Activated T-helper 17 cell treated with anti-CD3 and anti-CD28 coated beads, Interleukin-2, amount 50 U/mL, for 72 hours (primary cell): ENCODE results near the gene CFAP97D2. TPM values are rescaled to one million over a fixed set of nuclear protein-coding genes. Genes with fewer than 3 reads are reported as not detected.

Experiments
- ATAC-seq: fragments of 150-1000 bp; cut with Tn5 transposase; replicated peaks from 2 replicates; pipeline ENCODE4 v1.10.0; 2021; ENCODE audit warnings: mild to moderate bottlenecking, moderate library complexity
- H3K27ac Mint-ChIP-seq: one replicate; pipeline ENCODE4 v1.8.0; 2022; ENCODE audit warnings: mixed read lengths
- H3K27me3 Mint-ChIP-seq: one replicate; pipeline ENCODE4 v1.8.0; 2022; ENCODE audit warnings: mixed read lengths
- H3K36me3 Mint-ChIP-seq: one replicate; pipeline ENCODE4 v1.8.0; 2022; ENCODE audit warnings: low read depth, mild to moderate bottlenecking, mixed read lengths
- H3K4me1 Mint-ChIP-seq: one replicate; pipeline ENCODE4 v1.8.0; 2022; ENCODE audit warnings: mixed read lengths
- H3K4me3 Mint-ChIP-seq: one replicate; pipeline ENCODE4 v1.8.0; 2022; ENCODE audit warnings: mild to moderate bottlenecking, mixed read lengths
- H3K9me3 Mint-ChIP-seq: one replicate; pipeline ENCODE4 v1.8.0; 2022; ENCODE audit warnings: mixed read lengths
- total RNA-seq, 2 donors: library from RNA; stranded (reverse); gene quantifications; one replicate each; pipeline ENCODE4 v1.2.3, GENCODE V29; 2022

CFAP97D2 gene
- total RNA-seq, 2 donors from 2014 or later: not detected

DNA sequence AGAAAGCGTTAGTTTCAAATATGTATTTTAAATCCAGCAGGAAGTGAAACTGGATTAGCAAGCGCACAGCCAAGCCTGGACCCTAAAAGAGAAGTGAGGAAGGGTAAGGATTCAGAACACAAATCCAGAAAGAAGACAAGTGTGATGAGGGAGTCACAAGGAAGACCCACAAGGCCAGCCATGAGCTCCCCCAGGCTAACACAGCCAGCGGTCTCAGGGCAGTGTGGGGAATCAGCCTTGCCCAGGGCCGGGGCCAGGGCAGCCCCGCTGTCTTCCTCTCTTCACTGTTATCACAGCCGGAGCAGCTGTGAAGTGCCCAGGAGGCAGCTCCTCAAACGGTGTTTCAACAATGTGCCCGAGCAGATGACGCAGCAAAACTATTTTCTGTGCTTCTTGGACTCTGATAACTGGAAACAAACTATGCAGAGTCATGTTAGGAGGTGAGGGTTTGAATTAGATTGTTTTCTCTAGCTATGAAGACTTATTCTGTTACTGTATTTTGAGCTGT, 43.5 kb downstream of the CFAP97D2 start:
- no peak for ATAC-seq
- no peak overlapping the region for H3K27ac Mint-ChIP-seq
- H3K36me3 Mint-ChIP-seq: no peaks in the 10 kb centered on the region
- H3K4me1 Mint-ChIP-seq: peaks cover 23% of the 10 kb centered on the region
- no peaks in the 10 kb centered on the region for H3K9me3 Mint-ChIP-seq
- peak overlapping the region; percentile 21 for H3K4me3 Mint-ChIP-seq
- no peaks in the 10 kb centered on the region for H3K27me3 Mint-ChIP-seq

DNA sequence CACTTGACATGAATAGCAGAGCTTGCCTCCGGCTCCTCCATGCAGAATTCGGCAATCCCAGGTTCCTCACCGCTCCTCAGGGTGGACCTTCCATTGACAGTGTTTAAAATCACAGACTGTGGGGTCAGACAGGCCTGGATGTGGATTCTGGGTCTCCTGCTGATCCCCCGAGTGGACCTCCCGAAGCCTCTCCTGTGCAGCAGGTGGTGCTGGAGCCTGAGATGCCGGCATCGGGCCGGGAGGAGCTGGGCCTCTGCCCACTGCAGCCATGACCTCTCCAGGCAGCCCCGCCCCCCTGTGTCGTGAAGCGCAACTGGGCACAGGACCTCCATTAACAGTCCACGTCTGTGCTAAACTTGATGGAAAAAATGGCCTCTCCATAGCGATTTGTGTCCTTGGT, 45.1 kb downstream of the CFAP97D2 start:
- Mint-ChIP-seq H3K36me3 (no peaks in the 10 kb centered on the region), H3K9me3 (no peaks in the 10 kb centered on the region), H3K27ac (no peak overlapping the region), H3K4me1 (peaks cover 24% of the 10 kb centered on the region), H3K4me3 (peak overlapping the region; percentile 46), H3K27me3 (no peaks in the 10 kb centered on the region)
- ATAC-seq: no peak

DNA sequence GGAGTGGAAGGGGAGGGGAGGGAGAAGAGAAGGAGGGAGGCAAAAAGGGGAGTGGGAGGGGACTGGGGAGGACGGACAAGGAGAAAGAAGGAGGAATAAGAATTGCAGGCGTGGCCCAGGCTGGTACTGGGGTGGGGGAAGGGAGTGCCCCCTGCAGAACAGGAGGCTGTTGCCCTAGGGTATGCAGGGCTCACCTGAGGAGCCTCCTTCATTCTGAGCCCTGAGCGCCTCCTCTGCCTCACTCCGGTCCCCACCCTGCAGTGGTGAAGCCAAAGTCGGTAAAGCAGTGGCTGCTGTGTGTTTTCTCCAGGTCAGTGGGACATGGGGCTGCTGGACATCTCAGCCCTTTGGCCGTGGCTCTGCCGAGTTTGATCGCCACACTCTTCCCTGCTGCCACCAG, 46.6 kb downstream of the CFAP97D2 start:
- H3K4me3 Mint-ChIP-seq: peak overlapping the region; percentile 70
- H3K27ac Mint-ChIP-seq: no peak overlapping the region
- no peaks in the 10 kb centered on the region for H3K36me3 Mint-ChIP-seq
- no peak for ATAC-seq
- no peaks in the 10 kb centered on the region for H3K27me3 Mint-ChIP-seq
- H3K9me3 Mint-ChIP-seq: no peaks in the 10 kb centered on the region
- peaks cover 30% of the 10 kb centered on the region for H3K4me1 Mint-ChIP-seq

DNA sequence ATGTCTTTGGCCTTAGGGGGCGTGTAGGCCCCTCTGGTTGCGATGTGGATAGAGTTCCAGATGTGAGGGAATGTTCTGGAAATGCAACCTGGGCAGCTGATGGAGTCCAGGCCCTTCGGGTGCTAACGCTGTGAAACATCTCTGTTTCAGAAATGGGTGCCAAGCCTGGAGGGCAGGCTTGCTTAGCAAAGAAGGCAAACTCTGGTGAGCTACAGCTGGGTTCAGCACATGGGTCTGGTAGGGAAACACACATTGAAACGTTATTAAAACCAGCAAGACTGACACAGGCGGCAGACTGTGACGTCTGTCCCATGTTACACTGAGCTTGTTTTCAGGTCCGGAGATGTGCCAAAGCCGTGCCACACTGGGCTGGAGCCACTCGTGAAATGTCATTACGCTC, 47.0 kb downstream of the CFAP97D2 start:
- Mint-ChIP-seq H3K27ac (no peak overlapping the region), H3K4me3 (peak overlapping the region; percentile 70), H3K9me3 (no peaks in the 10 kb centered on the region), H3K4me1 (peaks cover 30% of the 10 kb centered on the region), H3K27me3 (no peaks in the 10 kb centered on the region), H3K36me3 (no peaks in the 10 kb centered on the region)
- ATAC-seq: peak; percentile 17

DNA sequence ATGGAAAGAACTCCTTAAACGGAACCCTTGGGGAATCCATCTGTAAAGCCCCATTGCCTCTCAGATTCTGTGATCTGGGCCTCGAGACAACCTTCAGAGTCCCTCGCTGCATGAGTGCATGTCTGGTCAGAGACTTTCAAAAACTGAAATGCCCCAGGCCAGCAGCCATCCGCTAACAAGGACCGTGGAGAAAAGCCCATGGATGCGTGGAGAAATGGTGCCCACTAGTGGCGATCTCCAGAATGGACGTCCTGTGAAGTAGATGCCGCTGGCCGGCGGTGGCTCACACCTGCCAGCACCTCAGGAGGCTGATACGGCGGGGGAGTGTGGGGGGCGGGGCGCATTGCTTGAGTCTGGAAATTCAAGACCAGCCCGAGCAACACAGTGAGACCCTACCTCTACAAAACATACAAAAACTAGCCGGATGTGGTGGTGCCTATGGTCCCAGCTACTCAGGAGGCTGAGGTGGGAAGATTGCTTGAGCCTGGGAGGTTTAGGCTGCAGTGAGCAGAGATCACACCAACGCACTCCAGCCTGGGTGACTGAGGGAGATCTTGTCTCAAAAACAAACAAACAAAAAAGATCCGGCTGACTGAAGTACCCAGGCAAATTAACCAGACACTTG, 47.8 kb downstream of the CFAP97D2 start:
- Mint-ChIP-seq H3K27ac (peak overlapping the region; percentile 33), H3K4me1 (peaks cover 29% of the 10 kb centered on the region), H3K27me3 (no peaks in the 10 kb centered on the region), H3K36me3 (no peaks in the 10 kb centered on the region), H3K4me3 (peak overlapping the region; percentile 70), H3K9me3 (no peaks in the 10 kb centered on the region)
- peak; percentile 98 for ATAC-seq

DNA sequence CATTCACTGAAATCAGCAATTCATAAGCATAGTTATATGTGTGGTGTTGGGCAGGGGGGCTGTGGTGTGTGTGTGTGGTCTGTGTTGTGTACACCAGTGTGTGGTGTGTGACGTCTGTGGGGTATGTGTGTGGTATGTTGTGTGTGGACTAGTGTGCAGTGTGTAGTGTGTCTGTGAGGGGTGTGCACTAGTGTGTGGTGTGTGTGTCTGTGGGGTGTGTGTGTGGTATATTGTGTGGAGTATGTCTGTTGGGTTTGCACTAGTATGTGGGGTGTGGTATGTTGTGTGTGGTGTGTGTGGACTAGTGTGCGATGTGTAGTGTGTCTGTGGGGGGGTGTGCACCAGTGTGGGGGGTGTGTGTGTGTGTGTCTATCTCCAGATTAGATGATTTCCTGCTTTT, 48.5 kb downstream of the CFAP97D2 start:
- ATAC-seq: no peak
- H3K4me3 Mint-ChIP-seq: no peak overlapping the region
- no peak overlapping the region for H3K27ac Mint-ChIP-seq
- H3K9me3 Mint-ChIP-seq: no peaks in the 10 kb centered on the region
- peaks cover 23% of the 10 kb centered on the region for H3K4me1 Mint-ChIP-seq
- no peaks in the 10 kb centered on the region for H3K36me3 Mint-ChIP-seq
- no peaks in the 10 kb centered on the region for H3K27me3 Mint-ChIP-seq

DNA sequence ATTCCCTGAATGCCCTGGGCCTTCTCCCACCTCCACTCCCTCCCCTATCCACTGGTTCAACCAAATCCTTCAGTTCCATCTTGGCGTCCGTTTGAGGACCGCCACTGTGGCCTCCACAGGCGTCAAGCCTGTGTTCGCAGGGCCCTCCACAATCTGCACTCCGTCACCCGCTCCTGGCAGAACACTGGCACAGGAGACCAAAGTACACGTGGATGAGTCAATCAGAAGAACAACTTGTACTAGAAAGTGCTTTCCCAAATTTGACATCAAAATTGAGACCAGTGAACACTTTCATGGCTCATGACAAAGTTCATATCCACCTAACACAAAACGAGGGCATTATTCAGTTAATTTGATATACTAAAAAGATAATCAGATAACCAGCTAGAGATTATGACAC, 49.1 kb downstream of the CFAP97D2 start:
- Mint-ChIP-seq H3K9me3 (no peaks in the 10 kb centered on the region), H3K36me3 (no peaks in the 10 kb centered on the region), H3K4me3 (no peak overlapping the region), H3K4me1 (peaks cover 23% of the 10 kb centered on the region), H3K27me3 (no peaks in the 10 kb centered on the region), H3K27ac (no peak overlapping the region)
- no peak for ATAC-seq

DNA sequence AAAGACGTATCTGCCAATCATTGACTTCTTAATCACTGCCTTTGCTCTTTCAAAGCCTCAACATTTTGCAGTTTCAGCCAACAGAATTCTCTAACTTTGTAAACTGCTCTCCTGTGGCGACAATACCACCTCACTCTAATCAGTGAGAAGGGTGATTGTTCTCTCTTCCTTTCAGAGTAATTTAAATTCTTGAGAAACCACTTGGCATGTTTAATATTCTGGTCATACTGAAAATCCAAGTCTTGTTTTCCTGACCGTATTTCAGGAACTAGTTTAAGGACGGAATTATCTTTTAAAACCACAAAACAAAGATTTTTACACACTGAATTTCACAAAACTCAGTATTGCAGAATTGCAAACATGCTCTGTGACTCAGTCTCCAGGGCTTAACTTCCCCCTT, 50.4 kb downstream of the CFAP97D2 start:
- no peaks in the 10 kb centered on the region for H3K27me3 Mint-ChIP-seq
- H3K9me3 Mint-ChIP-seq: no peaks in the 10 kb centered on the region
- no peak overlapping the region for H3K4me3 Mint-ChIP-seq
- no peak overlapping the region for H3K27ac Mint-ChIP-seq
- no peak for ATAC-seq
- H3K4me1 Mint-ChIP-seq: peaks cover 23% of the 10 kb centered on the region
- H3K36me3 Mint-ChIP-seq: no peaks in the 10 kb centered on the region

DNA sequence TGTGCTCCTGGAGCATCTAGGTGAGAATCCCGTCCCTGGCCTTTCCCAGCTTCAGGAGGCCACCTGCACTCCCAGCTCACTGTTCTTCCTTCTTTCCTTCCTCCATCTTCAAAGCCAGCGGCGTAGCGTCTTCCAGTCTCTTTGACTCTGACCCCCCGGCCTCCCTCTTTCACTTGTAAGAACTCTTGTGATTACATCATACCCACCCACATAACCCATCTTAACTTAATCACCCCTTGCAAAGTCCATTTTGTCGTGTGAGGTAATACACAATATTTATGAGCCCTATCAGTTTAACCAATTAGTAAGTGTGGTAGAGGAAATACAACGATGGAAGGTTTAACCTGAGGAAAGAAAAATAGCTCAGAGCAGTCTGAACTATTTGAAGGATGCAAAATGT, 51.1 kb downstream of the CFAP97D2 start:
- no peak for ATAC-seq
- Mint-ChIP-seq H3K4me3 (no peak overlapping the region), H3K27ac (no peak overlapping the region), H3K36me3 (no peaks in the 10 kb centered on the region), H3K4me1 (peaks cover 16% of the 10 kb centered on the region), H3K9me3 (no peaks in the 10 kb centered on the region), H3K27me3 (no peaks in the 10 kb centered on the region)

DNA sequence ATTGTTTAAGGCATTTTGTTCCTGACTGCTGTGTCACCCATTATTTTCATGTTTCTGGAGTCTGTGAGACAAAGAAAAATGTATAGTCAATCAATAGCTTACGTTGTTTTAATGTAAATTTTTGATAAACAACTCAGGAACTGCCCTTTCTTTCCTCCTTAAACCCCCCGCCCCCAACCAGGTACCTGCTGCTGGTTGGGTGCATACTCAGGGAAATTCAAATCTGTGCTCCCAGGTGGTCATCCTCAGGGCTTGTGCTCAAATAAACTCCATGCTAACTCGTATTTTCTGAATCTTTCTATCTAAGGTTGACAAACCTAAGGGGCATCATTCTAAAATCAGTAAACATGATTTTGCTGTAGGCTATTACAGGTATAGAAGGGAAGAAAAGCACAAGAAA, 51.5 kb downstream of the CFAP97D2 start:
- H3K36me3 Mint-ChIP-seq: peaks cover 4% of the 10 kb centered on the region
- H3K4me3 Mint-ChIP-seq: no peak overlapping the region
- H3K9me3 Mint-ChIP-seq: no peaks in the 10 kb centered on the region
- no peak for ATAC-seq
- no peak overlapping the region for H3K27ac Mint-ChIP-seq
- no peaks in the 10 kb centered on the region for H3K27me3 Mint-ChIP-seq
- H3K4me1 Mint-ChIP-seq: peaks cover 15% of the 10 kb centered on the region

DNA sequence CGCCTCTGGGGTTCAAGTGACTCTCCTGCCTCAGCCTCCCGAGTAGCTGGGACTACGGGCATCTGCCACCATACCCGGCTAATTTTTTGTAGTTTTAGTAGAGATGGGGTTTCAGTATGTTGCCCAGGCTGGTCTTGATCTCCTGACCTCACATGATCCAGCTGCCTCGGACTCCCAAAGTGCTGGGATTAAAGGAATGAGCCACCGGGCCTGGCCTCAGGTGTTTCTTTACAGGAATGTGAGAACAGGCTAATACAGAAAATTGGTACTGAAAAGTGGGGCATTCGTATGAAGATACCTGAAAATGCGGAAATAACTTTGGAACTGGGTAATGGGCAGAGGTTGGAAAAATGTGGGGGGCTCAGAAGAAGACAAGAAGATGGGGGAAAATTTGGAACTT, 52.8 kb downstream of the CFAP97D2 start:
- Mint-ChIP-seq H3K9me3 (no peaks in the 10 kb centered on the region), H3K27ac (no peak overlapping the region), H3K4me3 (no peak overlapping the region), H3K36me3 (peaks cover 17% of the 10 kb centered on the region), H3K27me3 (no peaks in the 10 kb centered on the region), H3K4me1 (peaks cover 10% of the 10 kb centered on the region)
- ATAC-seq: no peak

DNA sequence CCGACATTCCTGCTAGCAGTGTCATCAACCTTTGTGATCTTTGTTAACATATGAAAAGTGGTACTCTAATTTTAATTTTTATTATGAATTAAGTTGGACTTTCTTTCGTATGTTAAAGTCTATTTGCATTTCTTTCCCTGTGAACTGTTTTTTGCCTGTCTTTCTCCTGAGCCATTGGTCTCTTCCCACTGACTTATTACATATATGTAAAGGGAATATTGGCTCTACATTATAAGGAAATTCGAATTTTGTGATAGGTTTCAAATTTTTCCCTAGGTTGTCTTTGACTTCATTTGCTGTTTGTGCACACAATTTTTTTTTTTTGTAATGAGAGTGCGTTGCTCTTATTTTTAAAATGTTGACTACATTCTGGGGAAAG, 55.2 kb downstream of the CFAP97D2 start:
- H3K9me3 Mint-ChIP-seq: no peaks in the 10 kb centered on the region
- no peak for ATAC-seq
- H3K27me3 Mint-ChIP-seq: no peaks in the 10 kb centered on the region
- peak overlapping the region; percentile 92 for H3K27ac Mint-ChIP-seq
- H3K4me3 Mint-ChIP-seq: peak overlapping the region; percentile 98
- peaks cover 11% of the 10 kb centered on the region for H3K4me1 Mint-ChIP-seq
- peaks cover 38% of the 10 kb centered on the region for H3K36me3 Mint-ChIP-seq

DNA sequence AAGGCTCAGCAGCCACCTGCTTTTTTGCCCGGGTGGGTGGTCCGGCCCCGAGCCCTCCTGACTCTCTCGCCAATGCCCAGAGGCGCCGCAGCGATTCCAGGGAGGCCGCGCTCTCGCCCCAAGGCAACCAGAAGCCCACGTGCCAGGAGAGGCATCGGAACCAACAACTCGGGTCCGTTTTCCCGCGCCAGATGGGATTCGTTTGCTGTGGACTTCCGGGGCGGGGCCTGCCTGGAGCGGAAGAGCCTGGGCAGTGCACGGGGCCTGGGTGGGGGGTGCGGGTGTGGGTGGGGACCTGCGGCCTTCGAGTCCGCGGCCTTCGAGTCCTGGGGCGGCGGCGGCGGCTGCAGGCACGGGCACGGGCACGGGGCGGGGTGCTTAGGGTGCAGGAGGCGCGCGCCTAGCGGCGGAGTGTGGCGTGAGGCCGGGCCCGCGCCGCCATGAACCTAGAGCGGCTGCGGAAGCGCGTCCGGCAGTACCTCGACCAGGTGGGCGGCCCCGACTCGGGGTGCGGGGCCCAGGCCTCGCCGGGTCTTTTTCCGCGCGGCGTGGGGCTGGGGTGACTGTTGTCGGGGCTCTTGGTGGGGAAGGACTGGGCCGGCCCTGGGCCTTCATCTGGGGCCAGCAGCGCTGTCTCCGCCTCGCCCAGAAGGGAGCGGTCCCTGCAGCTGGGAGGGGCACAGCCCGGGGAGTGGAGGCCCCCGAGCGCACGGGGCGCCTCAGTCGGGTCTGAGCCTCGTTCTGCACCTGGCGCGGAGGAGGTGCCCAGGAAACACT, 55.8 kb downstream of the CFAP97D2 start, which contains the start of gene CDC16:
TSS of gene CDC16 (plus strand) at position 253 of the 777 bp plus-strand sequence. CDS start at position 441, 188 bp downstream.
- Mint-ChIP-seq H3K27me3 (no peaks in the 10 kb centered on the region), H3K4me1 (peaks cover 11% of the 10 kb centered on the region), H3K36me3 (peaks cover 44% of the 10 kb centered on the region), H3K9me3 (no peaks in the 10 kb centered on the region), H3K4me3 (peak within 1 kb of the TSS; percentile 98), H3K27ac (peak within 1 kb of the TSS; percentile 92)
- peak; percentile 95 for ATAC-seq

DNA sequence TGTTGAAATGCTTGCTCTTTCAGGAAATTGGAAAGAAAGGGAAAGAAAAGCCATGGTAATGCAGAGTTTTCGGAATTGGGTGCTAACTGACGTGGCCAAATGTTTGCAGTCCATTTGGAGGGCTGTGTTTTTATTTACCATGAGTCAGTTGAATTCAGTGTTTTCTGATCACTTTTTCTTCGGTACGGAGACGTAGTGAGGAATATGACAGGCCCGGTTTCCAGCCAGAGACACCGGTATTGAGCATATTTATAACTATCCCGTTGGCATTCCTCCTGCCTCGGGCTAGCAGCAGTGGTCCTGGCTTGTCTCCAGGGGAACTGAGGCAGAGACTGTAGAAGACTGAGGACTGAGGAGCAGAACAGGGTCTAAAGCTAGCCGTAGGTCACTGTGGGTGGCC, 56.6 kb downstream of the CFAP97D2 start:
- no peak for ATAC-seq
- H3K4me3 Mint-ChIP-seq: peak overlapping the region; percentile 98
- H3K36me3 Mint-ChIP-seq: peaks cover 53% of the 10 kb centered on the region
- H3K4me1 Mint-ChIP-seq: peaks cover 5% of the 10 kb centered on the region
- H3K27ac Mint-ChIP-seq: peak overlapping the region; percentile 87
- H3K27me3 Mint-ChIP-seq: no peaks in the 10 kb centered on the region
- no peaks in the 10 kb centered on the region for H3K9me3 Mint-ChIP-seq

DNA sequence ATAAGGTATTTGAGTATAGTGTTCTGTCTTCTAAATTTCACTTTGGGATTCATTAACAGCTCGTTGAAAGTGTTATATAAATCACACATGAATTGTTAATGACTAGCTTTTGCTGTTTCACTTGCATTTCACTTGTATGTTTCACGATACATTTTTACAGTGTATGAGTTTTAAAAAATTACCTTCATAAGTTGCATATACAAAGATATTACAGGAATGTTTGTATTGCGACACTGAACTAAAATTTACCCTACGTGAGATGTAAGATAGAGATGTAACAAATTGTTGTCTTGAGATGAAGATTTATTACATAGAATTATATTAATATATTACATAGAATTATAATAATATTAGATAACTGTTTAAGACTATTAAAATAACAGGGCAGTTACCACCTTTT, 57.2 kb downstream of the CFAP97D2 start:
- H3K27ac Mint-ChIP-seq: peak overlapping the region; percentile 87
- H3K36me3 Mint-ChIP-seq: peaks cover 58% of the 10 kb centered on the region
- no peaks in the 10 kb centered on the region for H3K27me3 Mint-ChIP-seq
- H3K4me1 Mint-ChIP-seq: peaks cover 7% of the 10 kb centered on the region
- ATAC-seq: no peak
- no peaks in the 10 kb centered on the region for H3K9me3 Mint-ChIP-seq
- H3K4me3 Mint-ChIP-seq: peak overlapping the region; percentile 98
